H1 (cell line): ENCODE measurements around the gene CTBP2. TPM values are rescaled to one million over a fixed set of nuclear protein-coding genes. Genes with fewer than 3 reads are reported as not detected.

Source experiments
- CTCF ChIA-PET: fragments of 300-600 bp; sonication (Branson Sonifier 250); formaldehyde crosslinking; loops from one replicate; lab custom pipeline; 2021; ENCODE audit not compliant: partially characterized antibody; lab: Charles Lee
- POLR2A ChIA-PET: fragments of 300-600 bp; sonication (Branson Sonifier 250); formaldehyde crosslinking; loops from one replicate; lab custom pipeline; 2021; ENCODE audit warnings: inconsistent platforms; ENCODE audit not compliant: partially characterized antibody; lab: Charles Lee
- DNase-seq, 2 experiments: peaks; one replicate each; pipeline versions ENCODE4 v3.0.0 to v3.0.0-alpha.2; 2010 to 2022; ENCODE audit warnings: low spot score in 2 of 2, low read depth in 1 of 2, mixed read lengths in 1 of 2
- FAIRE-seq: peaks from 2 replicates; lab custom pipeline; 2011; peaks lifted over from hg19 to GRCh38; lab: Jason Lieb, UNC
- H2AFZ ChIP-seq: 2 replicates; pipeline ENCODE4 v1.8.1; 2012; ENCODE audit warnings: low read length, inconsistent platforms
- H2AK5ac ChIP-seq: 2 replicates; pipeline ENCODE4 v1.6.1; 2013; ENCODE audit warnings: low read depth, low read length
- H2BK120ac ChIP-seq: replicated peaks from 2 replicates; pipeline ENCODE3; 2013; ENCODE audit warnings: low read depth, low read length, inconsistent platforms
- H2BK12ac ChIP-seq: 2 replicates; pipeline ENCODE4 v1.6.1; 2013; ENCODE audit warnings: low read depth, low read length
- H2BK15ac ChIP-seq: 2 replicates; pipeline ENCODE4 v1.6.1; 2013; ENCODE audit warnings: low read length
- H2BK20ac ChIP-seq: 2 replicates; pipeline ENCODE4 v1.6.1; 2013; ENCODE audit warnings: low read length
- H2BK5ac ChIP-seq: 2 replicates; pipeline ENCODE4 v1.6.1; 2013; ENCODE audit warnings: low read depth, low read length
- H3K14ac ChIP-seq: 2 replicates; pipeline ENCODE4 v1.6.1; 2013; ENCODE audit warnings: inconsistent platforms; ENCODE audit not compliant: insufficient read length
- H3K18ac ChIP-seq: 2 replicates; pipeline ENCODE4 v1.6.1; 2013; ENCODE audit warnings: low read length; ENCODE audit errors: extremely low read depth
- H3K23ac ChIP-seq: 2 replicates; pipeline ENCODE4 v1.6.1; 2013; ENCODE audit warnings: inconsistent platforms; ENCODE audit not compliant: insufficient read length
- H3K23me2 ChIP-seq: 2 replicates; pipeline ENCODE4 v1.6.1; 2013; ENCODE audit warnings: low read depth, low read length
- H3K27ac ChIP-seq: 2 replicates; pipeline ENCODE4 v1.6.1; 2011; ENCODE audit warnings: low read depth, low read length, inconsistent platforms
- H3K27me3 ChIP-seq, 4 experiments: replicated peaks in 1 of 4; 1 replicate in 1 of 4; 2 replicates in 3 of 4; pipeline versions ENCODE4 v1.6.1 to v1.8.1; 2011 to 2013; ENCODE audit warnings: low read length in 3 of 4, mild to moderate bottlenecking in 3 of 4, inconsistent platforms in 2 of 4, mixed read lengths in 2 of 4, moderate library complexity in 1 of 4; ENCODE audit not compliant: control insufficient read depth in 3 of 4, insufficient read depth in 3 of 4; ENCODE audit errors: extremely low read depth in 1 of 4
- H3K36me3 ChIP-seq, 4 experiments: 2 replicates each; pipeline versions ENCODE4 v1.6.1 to v1.8.1; 2011 to 2013; ENCODE audit warnings: mild to moderate bottlenecking in 4 of 4, low read length in 3 of 4, moderate library complexity in 2 of 4, control low read depth in 1 of 4, inconsistent platforms in 1 of 4; ENCODE audit not compliant: insufficient read depth in 4 of 4, control insufficient read depth in 2 of 4
- H3K4ac ChIP-seq: replicated peaks from 2 replicates; pipeline ENCODE3; 2013; ENCODE audit warnings: low read length, low read depth, mixed read lengths, inconsistent platforms; ENCODE audit not compliant: insufficient read length
- H3K4me1 ChIP-seq, 4 experiments: replicated peaks in 1 of 4; 1 replicate in 1 of 4; 2 replicates in 3 of 4; pipeline versions ENCODE4 v1.6.1 to v1.8.1; 2011 to 2013; ENCODE audit warnings: low read length in 3 of 4, inconsistent platforms in 2 of 4, mixed read lengths in 1 of 4; ENCODE audit not compliant: insufficient read depth in 4 of 4, control insufficient read depth in 3 of 4
- H3K4me2 ChIP-seq, 2 experiments: 2 replicates each; pipeline versions ENCODE4 v1.6.1 to v1.8.1; 2011 to 2013; ENCODE audit warnings: low read depth in 2 of 2, low read length in 2 of 2, control low read depth in 1 of 2, inconsistent platforms in 1 of 2, mild to moderate bottlenecking in 1 of 2; ENCODE audit not compliant: insufficient read depth in 1 of 2
- H3K4me3 ChIP-seq, 4 experiments: fragments of 200-600, 300-600 bp in 1 of 4; sonication (generic), shearing (Covaris generic), sonication (Bioruptor Twin) in 1 of 4; 2 replicates each; pipeline versions ENCODE4 v1.5.1 to v1.8.1; 2011 to 2016; ENCODE audit warnings: low read length in 4 of 4, low read depth in 3 of 4, control low read depth in 2 of 4, inconsistent platforms in 2 of 4, mild to moderate bottlenecking in 2 of 4, mixed read lengths in 1 of 4, moderate library complexity in 1 of 4; ENCODE audit not compliant: insufficient read depth in 2 of 4; ENCODE audit errors: extremely low read depth in 1 of 4
- H3K56ac ChIP-seq: replicated peaks from 2 replicates; pipeline ENCODE3; 2013; ENCODE audit warnings: low read depth, mild to moderate bottlenecking, mixed read lengths, low read length, inconsistent platforms; ENCODE audit not compliant: insufficient read length
- H3K79me1 ChIP-seq: 2 replicates; pipeline ENCODE4 v1.6.1; 2013; ENCODE audit warnings: low read depth, low read length, control low read depth
- H3K79me2 ChIP-seq, 2 experiments: 2 replicates each; pipeline versions ENCODE4 v1.6.1 to v1.8.1; 2012 to 2013; ENCODE audit warnings: low read length in 2 of 2, mild to moderate bottlenecking in 2 of 2, inconsistent platforms in 1 of 2; ENCODE audit not compliant: insufficient read depth in 2 of 2, control insufficient read depth in 1 of 2
- H3K9ac ChIP-seq, 4 experiments: replicated peaks in 1 of 4; 1 replicate in 1 of 4; 2 replicates in 3 of 4; pipeline versions ENCODE4 v1.6.1 to v1.8.1; 2011 to 2013; ENCODE audit warnings: low read depth in 3 of 4, low read length in 3 of 4, control low read depth in 2 of 4, mild to moderate bottlenecking in 2 of 4, moderate library complexity in 2 of 4, inconsistent platforms in 1 of 4; ENCODE audit errors: extremely low read depth in 1 of 4
- H3K9me3 ChIP-seq, 2 experiments: 2 replicates each; pipeline versions ENCODE4 v1.6.1 to v1.8.1; 2012 to 2013; ENCODE audit warnings: mild to moderate bottlenecking in 2 of 2, moderate library complexity in 2 of 2, control low read depth in 1 of 2, inconsistent platforms in 1 of 2, low read depth in 1 of 2, low read length in 1 of 2, mixed read lengths in 1 of 2; ENCODE audit not compliant: insufficient read depth in 2 of 2
- H4K20me1 ChIP-seq, 2 experiments: replicated peaks in 1 of 2; 2 replicates each; pipeline versions ENCODE3 to v1.8.1; 2011 to 2013; ENCODE audit warnings: inconsistent platforms in 2 of 2, low read length in 2 of 2, mild to moderate bottlenecking in 1 of 2; ENCODE audit not compliant: insufficient read depth in 2 of 2, control insufficient read depth in 1 of 2
- H4K5ac ChIP-seq: 2 replicates; pipeline ENCODE4 v1.6.1; 2013; ENCODE audit warnings: low read length, low read depth, mixed read lengths, inconsistent platforms; ENCODE audit not compliant: insufficient read length
- H4K8ac ChIP-seq: 2 replicates; pipeline ENCODE4 v1.8.0; 2013; ENCODE audit warnings: mild to moderate bottlenecking, moderate library complexity, low read length, inconsistent platforms; ENCODE audit not compliant: insufficient read depth; ENCODE audit errors: extremely low read depth
- H4K91ac ChIP-seq: replicated peaks from 2 replicates; pipeline ENCODE3; 2013; ENCODE audit warnings: low read length, mixed read lengths, inconsistent platforms; ENCODE audit not compliant: insufficient read length
- ATF2 ChIP-seq: IDR thresholded peaks from 2 replicates; pipeline ENCODE4 v1.6.1; 2012; ENCODE audit warnings: low read length, inconsistent platforms
- CBX8 ChIP-seq: fragments of 300-800, 300-1000 bp; sonication (generic); IDR thresholded peaks from 2 replicates; pipeline ENCODE4 v1.7.1; 2016; ENCODE audit warnings: low read depth, low read length, borderline replicate concordance
- E2F6 ChIP-seq: IDR thresholded peaks from 2 replicates; pipeline ENCODE4 v1.6.1; 2012; ENCODE audit warnings: inconsistent platforms
- GABPA ChIP-seq: IDR thresholded peaks from 2 replicates; pipeline ENCODE4 v1.6.1; 2011; ENCODE audit warnings: mild to moderate bottlenecking, low read length, moderate library complexity, borderline replicate concordance; ENCODE audit not compliant: insufficient read depth
- GTF2F1 ChIP-seq: IDR thresholded peaks from 2 replicates; pipeline ENCODE4 v1.6.1; 2012; ENCODE audit warnings: low read depth, low read length, improper control_type of control experiment, borderline replicate concordance
- NANOG ChIP-seq: IDR thresholded peaks from 2 replicates; pipeline ENCODE4 v1.6.1; 2011; ENCODE audit warnings: low read length, low read depth, mild to moderate bottlenecking, inconsistent platforms; ENCODE audit not compliant: insufficient read depth, poor library complexity, severe bottlenecking
- PHF8 ChIP-seq: fragments of 200-600 bp; sonication (generic); conservative IDR thresholded peaks from 2 replicates; pipeline ENCODE4 v1.7.1; 2012; ENCODE audit warnings: low read depth, mild to moderate bottlenecking, inconsistent platforms, low read length, moderate library complexity
- RBBP5 ChIP-seq: IDR thresholded peaks from 2 replicates; pipeline ENCODE4 v1.7.1; 2012; ENCODE audit warnings: low read depth, mild to moderate bottlenecking, inconsistent platforms, low read length, moderate library complexity, borderline replicate concordance
- SAP30 ChIP-seq: fragments of 300-600 bp; sonication (generic); IDR thresholded peaks from 2 replicates; pipeline ENCODE4 v1.7.1; 2012; ENCODE audit warnings: low read length, moderate library complexity, mild to moderate bottlenecking, inconsistent platforms; ENCODE audit not compliant: insufficient read depth, insufficient replicate concordance
- TAF7 ChIP-seq: optimal IDR thresholded peaks from 2 replicates; pipeline ENCODE3; 2011; ENCODE audit warnings: low read depth, mild to moderate bottlenecking, inconsistent platforms, low read length, moderate library complexity, borderline replicate concordance
- WGBS, 2 experiments: shearing (Covaris generic) in 1 of 2; methylation state at CpG; one replicate each; pipeline versions ENCODE4 v1.1.6 to v1.1.7; 2013 to 2015; ENCODE audit warnings: low lambda C conversion rate in 2 of 2, mixed read lengths in 2 of 2, inconsistent platforms in 1 of 2, low coverage in 1 of 2, missing lambda C conversion rate in 1 of 2; ENCODE audit not compliant: insufficient replicate concordance in 2 of 2, insufficient coverage in 1 of 2, insufficient read length in 1 of 2; ENCODE audit errors: extremely low coverage in 1 of 2, missing lambda C conversion rate in 1 of 2; 5-methylcytosine and 5-hydroxymethylcytosine counted together
- polyA plus RNA-seq, 7 experiments: library from polyadenylated mRNA; depleted of rRNA in 3 of 7; stranded (reverse) in 5 of 7; unstranded in 2 of 7; fragments of >200 nt in 5 of 7; fragments of 200-250 nt in 2 of 7; gene quantifications; 1 replicate in 5 of 7; 2 replicates in 1 of 7; 4 replicates in 1 of 7; pipeline versions ENCODE4 v1.2.1 to v1.2.3, GENCODE V29; 2011 to 2013; ENCODE audit warnings: missing spikeins in 2 of 7, mixed read lengths in 2 of 7
- total RNA-seq: library from RNA; stranded (reverse); fragmentation: NEBNext Ultra II Directional; extraction: Animal tissue kit (Norgen Biotek cat#: 25700); gene quantifications from 2 replicates; pipeline ENCODE4 v1.2.1, GENCODE V29; 2021

The CTBP2 gene
- total and polyA plus RNA-seq, 2 of the 8 experiments (the other 6 are each of a cell fraction or from before 2014, with no cell fraction given), result 208 to 221 TPM

DNA sequence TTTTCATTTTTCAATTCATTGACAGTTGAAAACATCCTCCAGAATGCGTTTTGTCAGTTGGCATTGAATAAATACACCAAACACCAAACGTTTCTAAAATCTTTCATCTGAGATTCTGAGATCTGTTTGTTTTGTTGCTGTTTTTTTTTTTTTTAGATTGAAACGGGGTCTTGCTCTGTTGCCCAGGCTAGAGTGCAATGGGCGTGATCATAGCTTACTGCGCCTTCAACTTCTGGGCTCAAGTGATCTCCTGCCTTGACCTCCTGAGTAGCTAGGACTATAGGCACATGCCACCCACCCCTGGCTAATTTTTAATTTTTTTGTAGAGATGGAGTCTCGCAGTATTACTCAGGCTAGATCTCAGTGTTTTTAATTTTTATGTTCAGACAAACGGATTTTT is 187.7 kb downstream of the CTBP2 start:
- Histone ChIP-seq H3K18ac (no peak overlapping the region), H2BK20ac (no peak overlapping the region), H3K27me3 (peaks cover 0 to 2% (median 0%) of the 10 kb centered on the region in 4 experiments; a peak in 1 of 7 replicates), H3K14ac (no peak overlapping the region), H3K9me3 (no peaks in the 10 kb centered on the region), H3K9ac (no peak overlapping the region), H3K79me1 (peaks cover 2% of the 10 kb centered on the region; the same call in 1 of the 2 replicates), H2BK120ac (no peak overlapping the region), H3K4me1 (no peaks in the 10 kb centered on the region), H3K4me2 (no peak overlapping the region), H4K20me1 (peaks cover 2 to 3% of the 10 kb centered on the region in 2 experiments), H3K79me2 (peaks cover 0 to 26% of the 10 kb centered on the region in 2 experiments; a peak in 2 of 4 replicates), H2BK15ac (no peak overlapping the region), H3K23ac (no peak overlapping the region), H2BK12ac (no peak overlapping the region), H3K4me3 (no peak overlapping the region), H2AK5ac (no peak overlapping the region), H3K23me2 (no peaks in the 10 kb centered on the region), H2BK5ac (no peak overlapping the region), H3K27ac (no peak overlapping the region), H4K5ac (no peak overlapping the region), H3K56ac (no peak overlapping the region), H3K36me3 (peaks cover 0 to 22% (median 8%) of the 10 kb centered on the region in 4 experiments; a peak in 5 of 8 replicates), H4K8ac (no peak overlapping the region), H3K4ac (no peak overlapping the region), H2AFZ (no peak overlapping the region), H4K91ac (no peak overlapping the region)
- POLR2A ChIA-PET, result no interaction called here
- DNase-seq (no peak), FAIRE-seq (no peak)
- 93% methylated on average over 7 of the region's 7 CpGs; no CpG with 5 or more reads in 1 of the 2 experiments for WGBS, 2 experiments
- CTCF ChIA-PET, result interaction anchor here (1.3 to 1.8 kb wide), 2 partner anchors 14 to 20 kb away, joined by 3 to 5 read pairs; no protein-coding TSS in a partner anchor
- TF ChIP-seq PHF8 (no peak), GABPA (no peak), SAP30 (no peak), E2F6 (no peak), NANOG (no peak), RBBP5 (no peak), CBX8 (no peak), GTF2F1 (no peak), TAF7 (no peak), ATF2 (no peak)
